HUES64 (cell line): ENCODE measurements around the gene UGCG.
"Not testable (repeated sequence)": the region's sequence is repeated elsewhere in the genome, so short reads cannot be mapped to it uniquely, and the experiment has no call there.

Experiments used
- H3K27ac ChIP-seq: 2 replicates; pipeline ENCODE4 v1.7.0; 2013; ENCODE audit warnings: low read depth, low read length, inconsistent platforms
- H3K27me3 ChIP-seq: 2 replicates; pipeline ENCODE4 v1.6.1; 2013; ENCODE audit warnings: mild to moderate bottlenecking, low read length; ENCODE audit not compliant: insufficient read depth
- H3K36me3 ChIP-seq: 2 replicates; pipeline ENCODE4 v1.6.1; 2013; ENCODE audit warnings: mild to moderate bottlenecking, low read length; ENCODE audit not compliant: insufficient read depth
- H3K4me1 ChIP-seq: 2 replicates; pipeline ENCODE4 v1.6.1; 2013; ENCODE audit warnings: mild to moderate bottlenecking, low read length, moderate library complexity; ENCODE audit not compliant: insufficient read depth
- H3K4me3 ChIP-seq: 2 replicates; pipeline ENCODE4 v1.5.1; 2013; ENCODE audit warnings: mild to moderate bottlenecking, low read length, moderate library complexity
- H3K9ac ChIP-seq: 2 replicates; pipeline ENCODE4 v1.6.1; 2013; ENCODE audit warnings: mild to moderate bottlenecking, low read depth, low read length
- H3K9me3 ChIP-seq: 2 replicates; pipeline ENCODE4 v1.6.1; 2013; ENCODE audit warnings: low read depth, low read length; ENCODE audit not compliant: insufficient read depth
- WGBS: fragments of 150-250, 120-280 bp; methylation state at CpG from one replicate; pipeline ENCODE4 v1.1.7; 2013; ENCODE audit warnings: missing lambda C conversion rate; 5-methylcytosine and 5-hydroxymethylcytosine counted together

The UGCG gene

DNA sequence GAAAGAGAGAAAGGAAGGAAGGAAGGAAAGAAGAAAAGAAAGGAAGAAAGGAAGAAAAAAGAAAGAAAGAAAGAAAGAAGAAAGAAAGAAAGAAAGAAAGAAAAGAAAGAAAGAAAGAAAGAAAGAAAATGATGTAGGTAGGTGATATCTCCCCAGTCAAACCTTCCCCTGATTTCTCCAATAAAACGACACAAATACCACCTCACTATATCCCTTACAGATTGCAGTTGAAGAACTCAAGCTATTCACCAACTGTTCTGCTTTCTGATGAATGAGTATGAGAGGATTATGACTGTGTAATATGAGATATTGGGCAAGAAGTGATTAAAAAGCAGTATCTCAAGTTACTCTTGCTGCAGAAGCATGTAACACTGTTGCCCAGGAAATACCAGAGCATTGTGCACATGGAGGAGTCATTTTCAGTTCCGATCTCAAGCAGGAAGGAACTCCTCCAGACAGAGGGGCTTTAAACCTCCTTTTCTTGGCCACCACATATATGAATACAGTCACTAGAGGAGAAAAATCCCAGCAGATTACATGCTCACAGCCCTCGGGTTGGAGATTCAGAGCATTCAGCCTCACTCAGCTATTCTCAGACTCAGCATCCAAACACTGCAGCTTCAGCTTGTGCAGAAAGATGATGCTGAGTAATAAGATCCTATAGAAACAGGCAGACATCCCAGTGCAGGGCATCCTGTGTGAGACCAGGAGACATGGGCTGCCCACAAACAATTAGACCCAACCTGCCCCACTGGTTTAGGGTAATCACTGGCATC lies 61.4 kb downstream of the UGCG start:
- Histone ChIP-seq H3K4me3 (no peak overlapping the region), H3K4me1 (no peaks in the 10 kb centered on the region), H3K9me3 (no peaks in the 10 kb centered on the region), H3K9ac (no peak overlapping the region), H3K27ac (no peak overlapping the region), H3K36me3 (no peaks in the 10 kb centered on the region), H3K27me3 (no peaks in the 10 kb centered on the region)
- WGBS: 78% methylated on average over 2 of the region's 3 CpGs

DNA sequence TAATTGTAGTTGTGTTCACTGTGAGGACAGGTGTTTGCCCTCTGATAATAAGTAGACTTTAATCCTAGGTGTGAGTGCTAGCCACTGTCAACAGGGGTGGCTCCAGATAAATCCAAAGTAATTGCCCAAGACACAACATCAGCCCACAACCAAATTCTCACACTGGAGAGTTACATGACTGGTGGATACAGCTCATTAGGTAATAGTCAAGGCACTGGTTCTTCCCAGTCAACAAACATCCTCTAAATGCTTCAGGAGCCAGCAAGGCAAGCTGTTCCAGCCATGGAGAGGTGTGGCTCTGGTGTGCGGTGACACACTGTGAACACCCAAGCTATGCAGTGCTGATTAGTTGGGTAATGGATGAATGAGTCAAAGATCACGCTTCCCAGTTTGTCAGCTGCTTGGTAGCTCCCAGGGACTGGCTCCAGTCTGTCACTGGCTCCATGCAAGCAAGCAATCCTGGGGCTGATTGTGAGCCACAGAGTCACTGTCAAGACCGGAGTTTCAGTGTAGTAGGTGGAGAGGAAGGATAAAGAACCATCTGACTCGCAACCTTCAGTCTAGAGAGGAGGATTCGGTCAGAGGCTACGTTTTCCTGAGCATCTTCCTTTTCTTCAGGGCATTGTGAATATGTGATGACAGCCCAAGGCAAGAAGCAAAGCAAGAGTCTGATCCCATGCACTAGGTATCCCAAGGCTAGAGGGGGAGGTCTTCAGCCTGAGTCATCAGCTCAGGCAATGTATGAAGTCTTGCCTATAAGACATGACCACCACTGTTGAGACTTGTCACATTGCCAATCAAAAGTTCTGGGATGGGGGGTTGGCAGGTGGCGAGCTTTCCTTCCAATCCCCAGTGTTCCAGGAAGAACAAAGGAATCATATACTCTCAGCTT lies 63.1 kb downstream of the UGCG start:
- Histone ChIP-seq H3K9me3 (no peaks in the 10 kb centered on the region), H3K27me3 (0 out of 2 replicates have a peak, but pooled peaks cover 3% of the 10 kb centered on the region), H3K4me1 (no peaks in the 10 kb centered on the region), H3K4me3 (no peak overlapping the region), H3K36me3 (no peaks in the 10 kb centered on the region), H3K9ac (no peak overlapping the region), H3K27ac (no peak overlapping the region)
- 77% methylated on average over 7 of the region's 7 CpGs for WGBS

DNA sequence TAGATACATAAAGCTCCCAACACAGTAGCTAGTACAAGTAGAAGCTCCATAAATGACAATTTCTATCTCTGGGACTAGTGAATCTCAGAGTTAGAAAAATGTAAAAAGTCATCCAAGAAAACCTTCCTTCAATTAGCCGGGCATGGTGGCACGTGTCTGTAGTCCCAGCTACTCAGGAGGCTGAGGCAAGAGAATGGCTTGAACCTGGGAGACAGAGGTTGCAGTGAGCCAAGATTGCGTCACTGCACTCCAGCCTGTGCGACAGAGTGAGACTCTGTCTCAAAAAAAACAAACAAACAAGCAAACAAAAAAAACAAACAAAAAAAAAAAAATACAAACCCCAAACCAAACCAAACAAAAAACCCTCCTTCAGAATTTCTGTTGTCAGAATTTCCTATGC lies 63.9 kb downstream of the UGCG start:
- not testable (repeated sequence) for H3K9ac ChIP-seq, H3K36me3 ChIP-seq, H3K4me1 ChIP-seq, H3K27me3 ChIP-seq, H3K9me3 ChIP-seq, H3K4me3 ChIP-seq, H3K27ac ChIP-seq
- WGBS: 89% methylated on average over 4 of the region's 4 CpGs

DNA sequence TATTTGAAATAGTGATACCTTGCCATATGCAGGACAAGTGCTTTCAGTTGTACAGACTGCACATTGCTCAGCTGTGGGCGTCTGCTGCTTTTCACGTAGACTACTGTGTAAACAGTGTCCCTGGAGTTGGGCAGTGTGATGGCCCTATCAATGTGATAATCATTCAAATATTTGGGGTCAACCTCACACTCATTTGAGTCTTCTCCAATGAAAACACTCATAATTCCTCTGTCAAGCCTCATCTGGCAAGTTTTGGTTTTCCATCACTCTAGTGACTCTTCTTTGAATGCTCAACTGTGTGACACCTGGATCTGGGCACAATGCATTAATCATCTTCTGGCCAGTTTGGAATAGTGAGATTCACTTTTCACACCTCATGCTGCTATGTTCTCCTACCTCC lies 64.4 kb downstream of the UGCG start:
- Histone ChIP-seq H3K4me1 (no peaks in the 10 kb centered on the region), H3K4me3 (no peak overlapping the region), H3K9ac (no peak overlapping the region), H3K27me3 (0 out of 2 replicates have a peak, but pooled peaks cover 3% of the 10 kb centered on the region), H3K36me3 (no peaks in the 10 kb centered on the region), H3K9me3 (no peaks in the 10 kb centered on the region), H3K27ac (no peak overlapping the region)
- 92% methylated on average over 2 of the region's 2 CpGs for WGBS

DNA sequence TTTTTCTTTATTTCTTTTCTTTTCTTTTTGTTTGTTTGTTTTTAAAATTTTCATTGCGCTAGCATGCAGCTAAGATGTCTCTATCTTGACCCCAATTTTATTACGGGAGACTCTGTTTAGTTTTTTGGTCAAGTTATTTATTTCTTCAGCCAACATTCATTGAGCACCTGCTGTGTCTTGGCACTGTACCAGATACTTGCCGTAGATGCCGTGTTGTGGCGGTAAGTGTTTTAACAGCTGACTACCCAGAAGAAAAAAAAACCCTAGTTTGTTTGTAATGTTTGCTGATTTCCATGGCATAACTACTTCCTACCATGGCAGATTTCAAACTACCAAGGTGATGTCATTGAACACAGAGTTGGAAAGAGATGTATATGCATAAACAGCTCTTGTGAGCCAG lies 65.0 kb downstream of the UGCG start:
- Histone ChIP-seq H3K9ac (no peak overlapping the region), H3K36me3 (no peaks in the 10 kb centered on the region), H3K27ac (no peak overlapping the region), H3K4me1 (no peaks in the 10 kb centered on the region), H3K9me3 (no peaks in the 10 kb centered on the region), H3K4me3 (no peak overlapping the region), H3K27me3 (0 out of 2 replicates have a peak, but pooled peaks cover 3% of the 10 kb centered on the region)
- WGBS: 89% methylated on average over 5 of the region's 5 CpGs

DNA sequence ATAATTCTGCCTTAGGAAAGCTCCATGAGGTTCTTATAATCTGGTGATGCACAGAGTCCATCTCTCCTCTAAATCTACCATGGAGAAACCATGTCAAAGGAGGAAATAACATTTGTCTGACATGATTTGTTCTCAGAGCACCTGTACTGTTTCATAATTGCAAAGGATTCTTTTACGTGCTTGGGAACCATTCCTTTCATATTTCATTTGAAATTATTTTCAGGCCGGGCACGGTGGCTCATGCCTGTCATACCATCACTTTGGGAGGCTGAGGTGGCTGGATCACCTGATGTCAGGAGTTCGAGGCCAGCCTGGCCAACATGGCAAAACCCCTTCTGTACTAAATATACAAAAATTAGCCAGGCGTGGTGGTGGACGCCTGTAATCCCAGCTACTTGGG lies 65.4 kb downstream of the UGCG start:
- WGBS: 83% methylated on average over 6 of the region's 6 CpGs
- H3K4me3 ChIP-seq: no peak overlapping the region
- no peak overlapping the region for H3K27ac ChIP-seq
- no peak overlapping the region for H3K9ac ChIP-seq
- H3K36me3 ChIP-seq: no peaks in the 10 kb centered on the region
- H3K9me3 ChIP-seq: no peaks in the 10 kb centered on the region
- H3K27me3 ChIP-seq: 0 out of 2 replicates have a peak, but pooled peaks cover 3% of the 10 kb centered on the region
- no peaks in the 10 kb centered on the region for H3K4me1 ChIP-seq

DNA sequence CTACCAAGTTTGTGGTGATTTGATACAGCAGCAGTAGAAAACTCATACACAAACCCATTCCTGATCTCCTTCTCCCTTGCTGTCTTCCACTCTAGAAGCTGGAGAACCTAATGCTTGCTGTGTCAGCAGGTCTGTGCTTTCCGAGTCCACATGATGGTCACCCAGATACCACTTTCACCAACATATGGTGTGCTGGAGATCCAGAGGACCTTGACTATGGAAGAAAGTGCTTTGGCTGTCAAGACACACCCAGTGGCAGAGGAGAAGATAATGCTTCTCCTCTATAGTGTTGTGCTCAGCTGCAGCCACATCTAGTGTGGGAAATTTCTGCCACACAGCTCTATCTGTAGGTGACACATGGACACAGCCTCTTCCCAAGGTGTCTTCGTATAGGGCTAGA lies 67.4 kb downstream of the UGCG start:
- no peaks in the 10 kb centered on the region for H3K36me3 ChIP-seq
- H3K9me3 ChIP-seq: no peaks in the 10 kb centered on the region
- WGBS: over 99% methylated on average over 2 of the region's 2 CpGs
- H3K9ac ChIP-seq: no peak overlapping the region
- H3K4me1 ChIP-seq: no peaks in the 10 kb centered on the region
- no peak overlapping the region for H3K27ac ChIP-seq
- H3K27me3 ChIP-seq: 0 out of 2 replicates have a peak, but pooled peaks cover 3% of the 10 kb centered on the region
- H3K4me3 ChIP-seq: no peak overlapping the region

DNA sequence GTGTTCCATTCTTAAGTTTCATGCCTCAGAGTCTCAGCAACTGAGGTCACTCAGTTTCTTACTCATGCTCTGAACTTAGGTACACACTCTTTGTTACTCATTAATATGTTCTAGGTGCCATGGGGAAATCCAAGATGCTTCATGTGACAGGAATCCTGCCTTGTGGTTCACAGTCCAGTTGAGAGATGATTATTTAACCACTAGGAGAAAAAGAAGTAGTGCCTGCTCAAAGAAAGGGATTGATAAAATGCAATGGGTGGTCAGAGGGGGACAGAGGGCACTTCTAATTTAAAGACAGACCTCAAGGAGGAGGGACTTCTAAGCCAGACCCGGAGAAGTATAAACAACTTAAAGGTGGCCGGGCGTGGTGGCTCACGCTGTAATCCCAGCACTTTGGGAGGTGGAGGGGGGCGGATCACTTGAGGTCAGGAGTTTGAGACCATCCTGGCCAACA lies 69.0 kb downstream of the UGCG start:
- H3K27ac ChIP-seq: no peak overlapping the region
- 88% methylated on average over 5 of the region's 5 CpGs for WGBS
- no peak overlapping the region for H3K4me3 ChIP-seq
- H3K9me3 ChIP-seq: no peaks in the 10 kb centered on the region
- no peaks in the 10 kb centered on the region for H3K4me1 ChIP-seq
- 0 out of 2 replicates have a peak, but pooled peaks cover 3% of the 10 kb centered on the region for H3K27me3 ChIP-seq
- H3K9ac ChIP-seq: no peak overlapping the region
- no peaks in the 10 kb centered on the region for H3K36me3 ChIP-seq

DNA sequence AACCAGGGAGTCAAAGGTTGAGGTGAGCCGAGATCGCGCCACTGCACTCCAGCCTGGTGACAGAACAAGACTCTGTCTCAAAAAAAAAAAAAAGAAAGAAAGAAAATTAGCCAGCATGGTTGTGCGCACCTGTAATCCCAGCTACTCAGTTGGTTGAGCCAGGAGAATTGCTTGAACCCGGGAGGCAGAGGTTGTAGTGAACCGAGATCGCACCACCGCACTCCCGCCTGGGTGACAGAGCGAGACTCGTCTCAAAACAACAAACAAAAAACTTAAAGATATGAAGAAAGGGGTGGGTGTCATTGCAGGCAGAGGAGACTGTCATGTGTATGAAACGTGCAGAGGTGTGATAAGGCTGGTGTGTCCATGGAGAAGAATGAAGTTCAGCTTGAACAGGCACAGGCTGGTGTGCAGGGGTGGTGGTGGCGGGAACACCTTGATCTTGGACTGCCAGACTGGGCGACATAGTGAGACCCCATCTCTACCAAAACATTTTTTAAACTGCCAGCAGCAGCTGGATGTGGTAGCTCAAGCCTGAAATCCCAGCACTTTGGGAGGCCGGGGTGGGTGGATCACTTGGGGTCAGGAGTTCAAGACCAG lies 69.6 kb downstream of the UGCG start:
- WGBS: 98% methylated on average over 12 of the region's 15 CpGs
- Histone ChIP-seq H3K27me3 (0 out of 2 replicates have a peak, but pooled peaks cover 3% of the 10 kb centered on the region), H3K36me3 (no peaks in the 10 kb centered on the region), H3K4me3 (no peak overlapping the region), H3K27ac (no peak overlapping the region), H3K4me1 (no peaks in the 10 kb centered on the region), H3K9me3 (no peaks in the 10 kb centered on the region), H3K9ac (no peak overlapping the region)

DNA sequence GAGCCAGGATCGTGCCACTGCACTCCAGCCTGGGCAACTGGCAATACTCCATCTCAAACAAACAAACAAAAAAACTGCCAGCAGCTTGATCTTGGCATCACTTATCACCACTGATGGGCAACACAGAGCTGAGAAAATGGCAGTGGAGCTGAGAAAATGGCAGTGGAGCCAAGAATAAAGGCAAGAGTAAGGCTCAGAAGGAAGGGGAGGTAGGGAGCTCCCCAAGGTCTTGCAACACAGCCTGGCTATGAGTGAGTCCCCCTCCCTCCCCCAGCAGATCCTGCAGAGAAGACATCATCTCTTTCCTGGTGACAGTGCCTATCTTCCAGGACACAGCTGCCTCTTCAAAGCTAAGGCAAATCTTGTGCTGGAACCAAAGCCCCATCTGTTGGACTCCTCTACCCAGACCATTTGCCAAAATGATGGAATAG lies 70.3 kb downstream of the UGCG start:
- no peak overlapping the region for H3K4me3 ChIP-seq
- 89% methylated on average over 1 of the region's 1 CpG for WGBS
- H3K9ac ChIP-seq: no peak overlapping the region
- no peaks in the 10 kb centered on the region for H3K36me3 ChIP-seq
- no peaks in the 10 kb centered on the region for H3K9me3 ChIP-seq
- no peaks in the 10 kb centered on the region for H3K4me1 ChIP-seq
- H3K27me3 ChIP-seq: 0 out of 2 replicates have a peak, but pooled peaks cover 3% of the 10 kb centered on the region
- H3K27ac ChIP-seq: no peak overlapping the region

DNA sequence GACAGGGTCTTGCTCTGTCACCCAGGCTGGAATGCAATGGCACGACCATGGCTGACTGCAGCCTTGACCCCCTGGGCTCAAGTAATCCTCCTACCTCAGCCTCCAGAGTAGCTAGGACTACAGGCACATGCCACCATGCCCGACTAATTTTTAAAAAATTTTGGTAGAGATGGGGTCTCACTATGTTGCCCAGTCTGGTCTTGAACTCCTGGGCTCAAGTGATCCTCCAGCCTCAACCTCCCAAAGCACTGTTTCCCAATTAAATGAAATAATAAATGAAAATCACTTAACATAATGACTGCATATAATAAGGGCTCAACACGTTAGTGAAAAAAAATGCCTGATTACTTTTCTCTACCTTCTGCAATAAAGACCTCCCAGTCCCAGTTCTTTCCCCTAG lies 71.0 kb downstream of the UGCG start:
- H3K4me1 ChIP-seq: no peaks in the 10 kb centered on the region
- H3K27me3 ChIP-seq: 0 out of 2 replicates have a peak, but pooled peaks cover 3% of the 10 kb centered on the region
- no peaks in the 10 kb centered on the region for H3K36me3 ChIP-seq
- WGBS: 87% methylated on average over 3 of the region's 3 CpGs
- H3K27ac ChIP-seq: no peak overlapping the region
- H3K9me3 ChIP-seq: no peaks in the 10 kb centered on the region
- no peak overlapping the region for H3K4me3 ChIP-seq
- no peak overlapping the region for H3K9ac ChIP-seq
